ENCODE measurements around the gene UXT.

UXT gene

DNA sequence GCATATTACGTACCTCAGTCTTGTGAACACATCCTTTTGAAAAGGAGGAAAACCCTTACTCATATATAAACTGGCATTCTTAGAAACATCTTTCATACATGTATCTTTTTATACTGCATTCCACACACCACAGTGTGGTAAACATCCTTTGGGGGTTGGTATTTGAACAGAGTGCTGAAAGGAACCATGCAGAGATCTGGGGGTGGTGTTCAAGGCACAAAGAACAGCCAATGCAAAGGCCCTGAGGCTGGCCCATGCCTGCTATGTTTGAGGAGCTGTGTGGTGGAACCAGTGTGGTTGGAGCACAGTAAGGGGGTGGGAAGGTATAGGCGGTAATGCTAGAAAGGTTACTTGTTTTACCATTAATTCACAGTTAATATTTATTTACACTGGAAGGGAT is 10.6 kb downstream of the UXT start:
- no peak for FAIRE-seq

DNA sequence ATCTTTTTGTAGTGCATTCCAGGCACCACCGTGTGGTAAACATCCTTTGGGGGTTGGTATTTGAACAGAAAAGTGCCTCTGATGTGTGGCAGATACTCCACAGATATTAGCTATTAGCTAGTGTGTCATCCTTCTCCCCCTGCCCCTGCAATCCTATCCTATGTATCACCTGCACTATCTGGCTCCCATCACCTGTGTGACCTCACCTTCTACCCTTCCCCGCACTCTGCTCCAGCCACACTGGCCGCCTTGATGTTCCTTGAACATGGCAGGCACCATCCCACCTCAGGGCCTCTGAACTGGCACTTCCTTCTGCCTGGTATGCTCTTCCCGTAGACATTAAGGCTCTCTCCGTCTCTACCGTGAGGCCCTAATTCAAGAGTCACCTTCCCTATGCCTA is 12.3 kb downstream of the UXT start:
- no peak for FAIRE-seq

GRCh38 chrX:47645530-47645929 is 13.4 kb downstream of the UXT start:
- no peak for FAIRE-seq

- FAIRE-seq = no peak
These were observed 14.4 kb downstream of the UXT start for GRCh38 chrX:47644557-47645091.

DNA sequence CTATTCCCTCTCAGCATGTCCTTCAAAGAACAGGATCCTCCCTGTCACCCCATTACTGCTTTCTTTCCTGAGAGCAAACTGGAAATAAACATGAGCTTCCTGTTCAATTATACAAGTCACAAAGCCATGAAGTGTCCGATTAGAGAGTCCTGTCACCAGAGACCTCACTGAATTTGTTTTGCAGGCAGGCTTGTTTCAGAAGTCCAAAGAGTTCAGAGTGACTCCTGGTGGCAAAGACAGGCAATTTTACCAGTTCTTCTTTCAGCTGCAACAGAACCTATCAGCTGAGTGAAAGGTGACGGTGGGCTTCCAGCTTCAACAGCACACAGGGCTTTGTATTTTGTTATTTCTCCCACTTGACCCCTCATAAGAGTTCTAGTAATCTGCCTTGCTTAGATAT is 15.1 kb downstream of the UXT start:
- no peak for FAIRE-seq

DNA sequence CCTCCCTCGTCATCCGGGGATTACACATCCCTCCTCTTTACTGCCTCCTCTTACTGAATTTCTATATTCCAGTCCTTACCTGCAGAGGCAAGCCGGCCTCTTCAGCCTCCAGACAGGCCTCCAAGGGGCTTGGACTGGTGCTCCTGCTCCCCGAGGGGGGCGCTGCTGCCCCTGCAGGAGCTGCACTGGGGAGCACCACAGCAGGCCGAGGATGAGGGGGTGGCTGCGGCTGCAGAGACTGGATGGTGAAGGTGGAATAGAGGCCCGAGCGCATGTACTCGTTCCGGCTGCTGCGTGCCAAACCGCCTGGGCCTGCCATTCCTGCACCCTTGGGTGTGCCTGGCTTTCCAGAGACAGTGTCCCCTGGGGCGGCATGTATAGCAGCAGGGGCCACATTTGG is 20.2 kb downstream of the UXT start:
- FAIRE-seq = no peak

- no peak for FAIRE-seq
These were observed 21.3 kb downstream of the UXT start for GRCh38 chrX:47637546-47638195.

DNA sequence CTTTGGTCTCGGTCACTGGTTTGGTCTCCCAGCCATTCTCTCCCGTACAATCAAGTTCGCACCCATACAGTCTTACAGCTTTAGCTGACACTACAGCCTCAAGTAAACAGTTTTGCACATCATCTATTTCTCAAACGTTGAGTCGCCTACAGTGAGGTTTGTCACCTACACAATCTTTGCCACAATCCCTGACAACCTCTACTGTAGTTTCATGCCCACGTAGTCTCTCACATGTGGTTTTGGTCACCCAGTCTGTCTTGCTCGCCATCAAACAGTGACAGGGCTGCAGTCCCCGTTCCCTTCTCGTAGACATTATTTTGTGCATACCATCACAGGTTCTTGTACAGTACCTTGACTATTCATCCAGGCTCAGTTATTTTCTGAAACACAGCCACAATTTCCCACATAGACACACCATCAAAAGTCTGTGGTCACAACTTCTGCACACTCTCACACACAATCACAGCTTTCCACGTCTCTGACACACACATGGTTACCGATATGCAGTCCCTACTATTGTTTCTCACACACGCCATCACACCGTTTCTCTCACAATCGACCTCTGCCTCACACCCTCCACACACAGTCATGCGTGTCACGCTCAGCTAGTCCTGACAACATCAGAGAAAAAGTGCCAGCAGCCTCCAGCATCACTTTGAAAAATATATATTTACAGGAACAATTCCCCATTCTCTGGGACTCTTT is 24.0 kb downstream of the UXT start:
- FAIRE-seq = no peak

DNA sequence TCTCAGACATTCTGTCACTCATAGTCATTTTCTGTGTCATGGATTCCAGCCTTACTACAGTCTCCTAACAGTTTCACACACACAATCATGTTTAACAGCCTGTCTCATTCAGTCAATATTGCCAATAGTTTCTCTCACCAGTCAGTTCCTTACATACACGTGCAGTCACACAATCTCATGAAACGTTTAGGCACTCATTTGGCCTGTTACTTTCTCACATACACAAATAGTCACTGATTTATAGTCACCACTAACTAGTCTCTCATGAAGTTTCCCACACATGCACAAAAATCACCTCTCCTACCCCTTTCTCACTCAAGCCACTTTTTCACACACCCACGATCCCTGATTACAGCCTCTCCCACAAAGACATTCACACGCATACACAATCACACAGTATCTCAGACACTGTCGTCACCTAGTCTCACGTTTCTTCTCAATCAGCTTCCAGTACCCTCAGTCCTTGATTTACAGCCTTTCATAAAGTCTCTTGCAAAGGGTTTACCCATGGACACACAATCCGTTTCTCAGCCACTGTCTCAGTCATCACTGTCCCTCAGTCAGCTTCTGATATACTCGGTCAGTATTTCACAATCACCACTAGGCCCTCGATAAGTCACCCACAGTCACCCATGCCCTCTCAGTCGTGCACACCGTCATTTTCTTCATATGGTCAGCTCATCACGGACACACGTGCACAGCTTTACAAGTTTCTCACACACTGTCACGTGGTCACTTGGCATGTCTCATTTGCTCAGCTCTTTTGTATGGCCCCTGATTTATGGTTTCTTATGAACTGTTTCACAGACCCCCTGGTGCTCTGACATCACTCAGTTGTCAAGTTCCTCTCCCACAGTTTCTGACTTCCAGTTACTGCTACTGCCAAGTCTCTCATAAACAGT is 25.0 kb downstream of the UXT start:
- FAIRE-seq = no peak

- FAIRE-seq = no peak
These were observed 26.3 kb downstream of the UXT start for GRCh38 chrX:47632666-47633065.

- FAIRE-seq = no peak
These were observed 27.3 kb downstream of the UXT start for GRCh38 chrX:47631676-47632075.

- no peak for FAIRE-seq
These were observed 29.4 kb downstream of the UXT start, which contains the start of gene CFP for GRCh38 chrX:47629419-47630200. Gene CFP (minus strand): TSS chrX:47629930. CDS start chrX:47629844, 86 bp downstream.

DNA sequence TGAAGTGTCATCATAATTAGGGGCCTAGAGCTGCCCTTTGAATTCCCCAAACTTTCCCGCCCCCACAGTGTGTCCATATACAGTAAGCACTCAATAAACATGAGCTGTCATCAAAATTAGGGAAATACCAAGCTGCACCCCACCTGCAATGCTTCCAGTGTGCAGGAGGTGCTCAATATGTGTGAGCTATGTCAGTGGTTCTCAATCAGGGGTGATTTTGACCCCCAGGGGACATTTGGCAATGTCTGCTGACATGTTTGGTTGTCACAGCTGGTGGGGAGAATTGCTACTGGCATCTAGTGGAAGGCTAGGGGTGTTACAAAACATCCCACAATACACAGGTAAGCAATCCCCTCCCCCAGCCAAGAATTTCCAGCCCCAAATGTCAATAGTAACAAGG is 30.0 kb downstream of the UXT start:
- FAIRE-seq = no peak

DNA sequence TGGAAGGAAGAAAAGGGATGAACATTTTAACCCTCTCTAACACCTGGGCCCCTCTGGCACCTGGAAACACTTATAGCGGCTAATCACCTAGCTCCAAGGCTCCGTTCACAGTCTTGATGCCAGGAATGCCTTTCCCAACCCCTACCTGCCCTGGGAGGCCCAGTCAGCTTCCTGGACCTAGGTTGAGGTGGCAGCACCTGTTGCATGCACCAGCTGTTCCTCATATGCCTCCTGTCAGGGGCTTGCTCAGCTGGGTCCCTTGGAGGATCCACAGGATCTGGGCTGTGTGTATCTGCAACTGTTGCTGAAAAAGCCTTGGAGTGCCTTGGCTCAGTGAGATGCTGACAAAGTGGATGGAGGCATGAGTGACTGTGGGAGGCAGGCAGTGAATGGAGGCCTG is 33.6 kb downstream of the UXT start:
- FAIRE-seq = no peak

DNA sequence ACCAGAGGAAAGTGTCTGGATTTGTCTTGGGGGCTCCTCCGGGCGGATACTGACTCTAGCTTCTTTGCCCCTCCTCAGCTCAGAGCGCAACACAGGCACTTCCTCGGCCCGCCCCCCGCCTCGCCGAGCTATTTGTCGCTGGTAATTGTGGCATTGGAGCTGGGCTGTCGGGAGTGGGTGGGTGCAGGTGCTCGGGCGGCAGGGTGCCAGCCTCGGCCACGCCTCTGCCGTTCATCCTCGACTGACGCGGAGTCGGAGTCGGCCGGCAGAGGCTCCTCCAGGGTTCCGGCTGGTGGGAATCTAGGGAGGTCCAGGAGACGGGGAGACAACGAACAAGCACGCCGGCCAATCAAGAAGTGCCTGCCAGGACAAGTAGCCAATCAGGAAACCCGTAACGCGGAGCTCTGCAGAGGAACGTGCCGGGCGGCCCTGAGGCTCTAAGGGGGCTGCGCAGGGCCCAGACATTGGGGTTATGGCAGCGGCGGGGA is 35.4 kb downstream of the UXT start:
- FAIRE-seq = no peak

GRCh38 chrX:47621851-47622250 is 37.1 kb downstream of the UXT start:
- no peak for FAIRE-seq

DNA sequence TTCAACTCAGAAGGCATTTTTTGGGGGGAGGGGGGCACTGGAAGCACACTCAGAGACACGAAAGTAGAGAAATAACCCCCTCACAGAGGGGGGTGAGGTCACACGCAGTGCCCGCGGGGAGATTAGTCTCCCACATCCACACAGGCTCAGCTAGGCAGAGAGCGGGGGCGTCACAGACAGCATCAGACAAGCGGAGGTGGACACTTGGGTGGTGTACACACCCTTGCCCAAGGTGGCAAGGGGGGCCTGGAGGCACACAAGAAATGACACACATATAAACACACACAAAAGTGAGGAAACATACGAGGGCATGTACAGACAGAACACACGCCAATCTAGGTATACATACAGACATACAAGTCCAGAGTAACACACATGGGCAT is 38.7 kb downstream of the UXT start:
- FAIRE-seq = no peak

DNA sequence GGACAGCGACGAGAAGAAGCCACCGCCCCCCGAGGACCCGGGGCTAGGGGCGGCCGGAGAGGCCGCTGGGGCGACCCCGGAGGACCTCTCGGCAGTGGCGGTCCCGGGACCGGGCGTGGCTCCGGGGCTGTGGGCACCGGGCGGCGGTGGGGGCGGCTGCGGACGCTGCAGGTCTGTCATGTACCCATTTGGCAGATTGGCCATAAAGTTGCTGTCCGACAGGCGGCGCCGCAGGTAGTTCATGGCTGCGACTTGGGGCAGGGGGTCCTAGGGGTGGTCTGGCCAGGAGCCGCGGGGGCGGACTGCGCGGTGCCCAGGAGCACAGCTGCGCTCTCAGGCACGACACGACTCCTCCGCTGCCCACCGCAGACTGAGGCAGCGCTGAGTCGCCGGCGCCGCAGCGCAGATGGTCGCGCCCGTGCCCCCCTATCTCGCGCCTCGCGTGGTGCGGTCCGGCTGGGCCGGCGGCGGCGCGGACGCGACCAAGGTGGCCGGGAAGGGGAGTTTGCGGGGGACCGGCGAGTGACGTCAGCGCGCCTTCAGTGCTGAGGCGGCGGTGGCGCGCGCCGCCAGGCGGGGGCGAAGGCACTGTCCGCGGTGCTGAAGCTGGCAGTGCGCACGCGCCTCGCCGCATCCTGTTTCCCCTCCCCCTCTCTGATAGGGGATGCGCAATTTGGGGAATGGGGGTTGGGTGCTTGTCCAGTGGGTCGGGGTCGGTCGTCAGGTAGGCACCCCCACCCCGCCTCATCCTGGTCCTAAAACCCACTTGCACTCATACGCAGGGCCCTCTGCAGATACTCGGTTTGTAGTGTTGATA is 39.3 kb downstream of the UXT start, which contains the start of gene SYN1:
Gene SYN1, minus strand, starts transcription at position 372 of the 817 bp plus-strand sequence. Its CDS starts 129 bp downstream, at position 243.
- FAIRE-seq = no peak

DNA sequence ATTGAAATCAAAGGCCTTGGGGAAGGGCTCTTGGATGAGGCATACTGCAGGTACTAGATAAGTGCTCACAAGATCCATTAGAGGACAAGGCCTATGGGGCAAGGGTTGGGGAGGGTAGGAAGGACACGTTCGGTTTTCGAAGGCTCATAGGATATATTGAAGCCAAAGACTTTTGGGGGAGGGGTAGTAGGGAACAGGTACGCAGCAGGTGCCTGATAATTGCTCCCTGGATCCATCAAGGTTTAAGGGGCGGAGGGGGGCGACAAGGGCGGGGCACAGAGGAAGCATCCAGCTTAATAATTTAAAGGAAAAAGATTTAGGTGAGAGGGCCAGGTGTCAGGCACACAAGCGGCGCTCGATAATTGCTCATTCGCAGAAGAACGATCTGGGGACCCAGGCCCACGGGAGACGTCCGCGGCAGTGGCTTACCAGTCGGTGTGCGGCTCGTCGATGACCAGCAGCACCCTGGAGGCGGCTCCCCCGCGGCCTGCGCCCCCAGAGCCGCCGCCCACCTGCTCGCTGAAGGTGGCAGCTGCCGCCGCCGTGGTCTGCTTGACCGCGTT is 40.0 kb downstream of the UXT start:
- FAIRE-seq = no peak

DNA sequence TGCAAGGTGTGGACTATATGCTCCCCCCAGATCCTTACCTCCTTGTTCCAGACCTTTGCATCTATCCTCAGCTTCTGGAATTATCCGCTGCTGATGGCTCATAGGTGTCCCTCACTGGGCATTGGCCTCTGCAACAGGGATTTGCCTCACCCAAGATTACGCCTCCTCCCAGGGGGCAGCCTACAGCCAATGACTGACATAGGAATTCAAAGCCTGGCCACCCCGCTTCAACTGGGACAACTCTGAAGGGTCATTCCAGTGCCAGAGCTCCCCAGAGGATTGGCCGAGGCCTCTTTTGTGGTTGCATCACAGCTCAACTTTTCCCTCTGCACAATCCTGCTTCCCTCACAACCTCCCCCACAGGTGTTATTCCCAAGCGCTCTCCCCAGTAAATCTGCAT is 44.4 kb downstream of the UXT start:
- FAIRE-seq = no peak

DNA sequence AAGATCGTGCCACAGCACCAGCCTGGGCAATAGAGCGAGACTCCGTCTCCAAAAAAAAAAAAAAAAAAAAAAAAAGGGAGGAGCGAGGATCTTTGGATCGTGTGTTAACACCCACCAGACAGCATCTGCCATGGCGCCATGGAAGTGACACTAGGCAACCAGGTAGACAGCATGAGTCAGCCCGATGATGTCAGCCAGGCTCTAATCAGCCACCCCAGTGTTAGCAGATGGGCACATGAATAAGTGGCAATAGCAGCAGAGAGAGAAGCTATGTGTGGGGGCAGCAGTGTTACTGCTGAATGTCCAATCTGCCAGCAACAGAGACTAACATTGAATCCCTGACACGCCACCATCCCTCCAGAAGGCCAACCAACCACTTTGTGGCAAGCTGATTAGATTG is 45.9 kb downstream of the UXT start:
- no peak for FAIRE-seq
